A673 (cell line): ENCODE measurements around the gene GJB4. TPM values are rescaled to one million over a fixed set of nuclear protein-coding genes. Genes with fewer than 3 reads are reported as not detected.

Source experiments
- BruUV-seq: library from RNA; stranded (reverse); fragments of 400-500 nt; replicated peaks from 2 replicates; lab custom pipeline; 2021; lab: Mats Ljungman, UMichigan
- CTCF ChIA-PET: fragments of 300-600 bp; sonication (Branson Sonifier 250); formaldehyde crosslinking; loops from one replicate; lab custom pipeline; 2022; ENCODE audit warnings: antibody characterized with exemption; lab: Charles Lee
- POLR2A ChIA-PET: fragments of 300-600 bp; sonication (Branson Sonifier 250); formaldehyde crosslinking; loops from one replicate; lab custom pipeline; 2022; ENCODE audit warnings: antibody characterized with exemption; ENCODE audit not compliant: low non-redundant PET; lab: Charles Lee
- DNase-seq: peaks from one replicate; pipeline ENCODE4 v3.0.0-alpha.2; 2015; ENCODE audit warnings: low spot score
- H3K27ac ChIP-seq: fragments of 200-600 bp; sonication (generic); 2 replicates; pipeline ENCODE4 v1.5.1; 2016; ENCODE audit warnings: mixed run types, low read depth, mild to moderate bottlenecking, mixed read lengths, antibody characterized with exemption, low read length; ENCODE audit not compliant: poor library complexity, severe bottlenecking
- H3K27me3 ChIP-seq: fragments of 200-600 bp; sonication (generic); replicated peaks from 2 replicates; pipeline ENCODE4 v1.6.1; 2017; ENCODE audit warnings: mixed run types, low read depth, mild to moderate bottlenecking, mixed read lengths, antibody characterized with exemption, low read length; ENCODE audit not compliant: insufficient read depth, poor library complexity
- H3K36me3 ChIP-seq: fragments of 200-600 bp; sonication (generic); 2 replicates; pipeline ENCODE4 v1.6.1; 2016; ENCODE audit warnings: mixed run types, mild to moderate bottlenecking, mixed read lengths, antibody characterized with exemption, low read length; ENCODE audit not compliant: insufficient read depth, poor library complexity, severe bottlenecking
- H3K4me1 ChIP-seq: fragments of 200-600 bp; sonication (generic); 2 replicates; pipeline ENCODE4 v1.6.1; 2017; ENCODE audit warnings: mixed run types, mild to moderate bottlenecking, mixed read lengths, antibody characterized with exemption, low read length; ENCODE audit not compliant: insufficient read depth, poor library complexity, severe bottlenecking
- H3K4me3 ChIP-seq: fragments of 200-600 bp; sonication (generic); 2 replicates; pipeline ENCODE4 v1.5.1; 2016; ENCODE audit warnings: low read depth, mixed run types, mild to moderate bottlenecking, mixed read lengths, low read length; ENCODE audit not compliant: poor library complexity, severe bottlenecking
- H3K9me3 ChIP-seq: fragments of 200-600 bp; sonication (generic); 2 replicates; pipeline ENCODE4 v1.6.1; 2016; ENCODE audit warnings: mixed run types, low read depth, mild to moderate bottlenecking, mixed read lengths, antibody characterized with exemption, low read length; ENCODE audit not compliant: poor library complexity, severe bottlenecking
- CTCF ChIP-seq: fragments of 300-800, 200-600 bp; sonication (generic); conservative IDR thresholded peaks from 2 replicates; pipeline ENCODE4 v1.5.1; 2017; ENCODE audit warnings: low read depth, mild to moderate bottlenecking, antibody characterized with exemption, low read length, moderate library complexity, mixed read lengths
- EZH2 ChIP-seq: fragments of 200-600 bp; sonication (generic); IDR thresholded peaks from 2 replicates; pipeline ENCODE4 v1.6.1; 2017; ENCODE audit warnings: borderline replicate concordance, low read depth, mild to moderate bottlenecking, mixed read lengths, antibody characterized with exemption, low read length; ENCODE audit not compliant: poor library complexity, severe bottlenecking
- intact Hi-C: fragments of 100-400 bp; cut with micrococcal nuclease; formaldehyde crosslinking; loops from one replicate; pipeline ENCODE4 v1.10.0; 2022; ENCODE audit not compliant: unreplicated experiment
- total RNA-seq: library from RNA; stranded (reverse); gene quantifications from 2 replicates; pipeline ENCODE4 v1.2.3, GENCODE V29; 2021

Gene GJB4
- total RNA-seq, 1 experiment from 2014 or later, result not detected

- no peak overlapping the region for H3K4me3 ChIP-seq
- POLR2A ChIA-PET, result no interaction called here
- no peak for TF ChIP-seq CTCF
- no peak for TF ChIP-seq EZH2
These were observed 20.4 kb downstream of the GJB4 start for GRCh38 chr1:34779962-34780361.

GRCh38 chr1:34780528-34780927, 21.0 kb downstream of the GJB4 start:
- Histone ChIP-seq H3K27ac (no peak overlapping the region), H3K4me3 (no peak overlapping the region), H3K4me1 (no peaks in the 10 kb centered on the region), H3K36me3 (no peaks in the 10 kb centered on the region), H3K27me3 (peaks cover 39% of the 10 kb centered on the region), H3K9me3 (no peaks in the 10 kb centered on the region)
- ChIA-PET POLR2A (no interaction called here), CTCF (no interaction called here)
- intact Hi-C loops, result no loop called here
- DNase-seq, result no peak
- BruUV-seq, result no TSS peak
- no peak for TF ChIP-seq EZH2
- no peak for TF ChIP-seq CTCF

More at GRCh38 chr1:34779962-34780361, 20.4 kb downstream of the GJB4 start:
- Histone ChIP-seq H3K9me3 (no peaks in the 10 kb centered on the region), H3K36me3 (no peaks in the 10 kb centered on the region), H3K4me1 (no peaks in the 10 kb centered on the region), H3K27ac (no peak overlapping the region), H3K27me3 (peaks cover 39% of the 10 kb centered on the region)
- intact Hi-C loops, result no loop called here
- no TSS peak for BruUV-seq
- no peak for DNase-seq
- CTCF ChIA-PET, result no interaction called here

GRCh38 chr1:34781071-34781843, 21.7 kb downstream of the GJB4 start, which contains the start of gene GJB3:
GJB3 (plus strand) TSS chr1:34781214; CDS start chr1:34784763, 3,549 bp downstream.
- TF ChIP-seq CTCF (no peak), EZH2 (peak; percentile 87)
- CTCF ChIA-PET, result no interaction called here
- intact Hi-C loops, result no loop called here
- no peaks in the 10 kb centered on the region for H3K4me1 ChIP-seq
- DNase-seq, result peak; percentile 14
- peak within 1 kb of the TSS; percentile 33 for H3K4me3 ChIP-seq
- H3K27ac ChIP-seq, result no peak within 1 kb of the TSS
- H3K27me3 ChIP-seq, result peaks cover 39% of the 10 kb centered on the region
- no peaks in the 10 kb centered on the region for H3K9me3 ChIP-seq
- no peaks in the 10 kb centered on the region for H3K36me3 ChIP-seq
- BruUV-seq, result no TSS peak
- POLR2A ChIA-PET, result no interaction called here
